Type B pancreatic cell (in vitro differentiated cells): ENCODE results near the gene TTLL5. TPM values are rescaled to one million over a fixed set of nuclear protein-coding genes. Genes with fewer than 3 reads are reported as not detected.

Experiments used
- DNase-seq: peaks from one replicate; pipeline ENCODE4 v3.0.0; 2021; ENCODE audit warnings: mixed read lengths; ENCODE audit not compliant: unreplicated experiment; ENCODE audit errors: extremely low spot score
- H3K27ac Mint-ChIP-seq: 2 replicates; pipeline ENCODE4 v1.8.0; 2021; ENCODE audit warnings: mild to moderate bottlenecking, mixed read lengths
- H3K27me3 Mint-ChIP-seq: 2 replicates; pipeline ENCODE4 v1.8.0; 2021; ENCODE audit warnings: mixed read lengths
- H3K36me3 Mint-ChIP-seq: 2 replicates; pipeline ENCODE4 v1.8.0; 2021; ENCODE audit warnings: mixed read lengths
- H3K4me1 Mint-ChIP-seq: one replicate; pipeline ENCODE4 v1.8.0; 2021; ENCODE audit warnings: mixed read lengths; ENCODE audit not compliant: unreplicated experiment
- H3K4me3 Mint-ChIP-seq: 2 replicates; pipeline ENCODE4 v1.8.0; 2021; ENCODE audit warnings: mild to moderate bottlenecking, mixed read lengths
- H3K9me3 Mint-ChIP-seq: 2 replicates; pipeline ENCODE4 v1.8.0; 2021; ENCODE audit warnings: mixed read lengths
- CTCF ChIP-seq: fragments of 200-600 bp; sonication (generic); conservative IDR thresholded peaks from 2 replicates; pipeline ENCODE4 v1.5.0; 2021; ENCODE audit warnings: antibody characterized with exemption, mild to moderate bottlenecking
- total RNA-seq: library from RNA; stranded (reverse); gene quantifications from 2 replicates; pipeline ENCODE4 v1.2.1, GENCODE V29; 2021; ENCODE audit warnings: low replicate concordance

The TTLL5 gene
- total RNA-seq, 1 donor from 2014 or later: 44.7 TPM

GRCh38 chr14:75773046-75773445, 112.0 kb downstream of the TTLL5 start:
- no peaks in the 10 kb centered on the region for H3K4me1 Mint-ChIP-seq
- no peak for DNase-seq
- no peak overlapping the region for H3K27ac Mint-ChIP-seq
- H3K36me3 Mint-ChIP-seq: peaks cover 20% of the 10 kb centered on the region
- no peak for TF ChIP-seq CTCF
- H3K9me3 Mint-ChIP-seq: no peaks in the 10 kb centered on the region
- no peaks in the 10 kb centered on the region for H3K27me3 Mint-ChIP-seq
- H3K4me3 Mint-ChIP-seq: no peak overlapping the region

- no peaks in the 10 kb centered on the region for H3K27me3 Mint-ChIP-seq
- TF ChIP-seq CTCF: no peak
- DNase-seq: no peak
- H3K9me3 Mint-ChIP-seq: no peaks in the 10 kb centered on the region
- no peak overlapping the region for H3K4me3 Mint-ChIP-seq
- no peak overlapping the region for H3K27ac Mint-ChIP-seq
- peaks cover 6% of the 10 kb centered on the region for H3K4me1 Mint-ChIP-seq
- peaks cover 46% of the 10 kb centered on the region for H3K36me3 Mint-ChIP-seq
These were observed 120.0 kb downstream of the TTLL5 start for GRCh38 chr14:75781096-75781495.

DNA sequence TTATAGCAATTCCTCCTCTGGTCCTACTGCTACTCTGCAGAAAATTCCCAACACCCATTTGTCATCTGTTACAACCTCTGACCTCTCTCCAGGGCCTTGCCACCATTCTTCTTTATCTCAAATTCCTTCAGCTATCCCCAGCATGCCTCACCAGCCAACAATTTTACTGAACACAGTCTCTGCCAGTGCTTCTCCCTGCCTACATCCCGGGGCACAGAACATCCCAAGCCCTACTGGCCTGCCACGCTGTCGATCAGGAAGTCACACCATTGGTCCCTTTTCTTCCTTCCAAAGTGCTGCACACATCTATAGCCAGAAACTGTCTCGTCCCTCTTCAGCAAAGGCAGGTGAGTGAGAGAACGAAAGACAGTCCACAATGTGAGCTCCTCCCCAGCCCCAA, 122.1 kb downstream of the TTLL5 start:
- H3K9me3 Mint-ChIP-seq: no peaks in the 10 kb centered on the region
- TF ChIP-seq CTCF: no peak
- no peak overlapping the region for H3K27ac Mint-ChIP-seq
- no peaks in the 10 kb centered on the region for H3K27me3 Mint-ChIP-seq
- H3K36me3 Mint-ChIP-seq: peaks cover 38% of the 10 kb centered on the region
- peaks cover 6% of the 10 kb centered on the region for H3K4me1 Mint-ChIP-seq
- DNase-seq: no peak
- H3K4me3 Mint-ChIP-seq: no peak overlapping the region

GRCh38 chr14:75783602-75784313, 122.7 kb downstream of the TTLL5 start:
- Mint-ChIP-seq H3K27ac (no peak overlapping the region), H3K36me3 (peaks cover 38% of the 10 kb centered on the region), H3K4me3 (no peak overlapping the region), H3K9me3 (no peaks in the 10 kb centered on the region), H3K27me3 (no peaks in the 10 kb centered on the region), H3K4me1 (peaks cover 6% of the 10 kb centered on the region)
- DNase-seq: no peak
- no peak for TF ChIP-seq CTCF

- no peak for DNase-seq
- no peak for TF ChIP-seq CTCF
- no peaks in the 10 kb centered on the region for H3K9me3 Mint-ChIP-seq
- H3K27ac Mint-ChIP-seq: no peak overlapping the region
- peaks cover 42% of the 10 kb centered on the region for H3K36me3 Mint-ChIP-seq
- peaks cover 6% of the 10 kb centered on the region for H3K4me1 Mint-ChIP-seq
- no peak overlapping the region for H3K4me3 Mint-ChIP-seq
- H3K27me3 Mint-ChIP-seq: no peaks in the 10 kb centered on the region
These were observed 123.3 kb downstream of the TTLL5 start for GRCh38 chr14:75784314-75784686.
